HS-27A (cell line): ENCODE results near the gene B3GALT6.

Source experiments
- DNase-seq: peaks from one replicate; pipeline ENCODE4 v3.0.0-alpha.2; 2012; ENCODE audit warnings: low read depth, missing footprints

The B3GALT6 gene

DNA sequence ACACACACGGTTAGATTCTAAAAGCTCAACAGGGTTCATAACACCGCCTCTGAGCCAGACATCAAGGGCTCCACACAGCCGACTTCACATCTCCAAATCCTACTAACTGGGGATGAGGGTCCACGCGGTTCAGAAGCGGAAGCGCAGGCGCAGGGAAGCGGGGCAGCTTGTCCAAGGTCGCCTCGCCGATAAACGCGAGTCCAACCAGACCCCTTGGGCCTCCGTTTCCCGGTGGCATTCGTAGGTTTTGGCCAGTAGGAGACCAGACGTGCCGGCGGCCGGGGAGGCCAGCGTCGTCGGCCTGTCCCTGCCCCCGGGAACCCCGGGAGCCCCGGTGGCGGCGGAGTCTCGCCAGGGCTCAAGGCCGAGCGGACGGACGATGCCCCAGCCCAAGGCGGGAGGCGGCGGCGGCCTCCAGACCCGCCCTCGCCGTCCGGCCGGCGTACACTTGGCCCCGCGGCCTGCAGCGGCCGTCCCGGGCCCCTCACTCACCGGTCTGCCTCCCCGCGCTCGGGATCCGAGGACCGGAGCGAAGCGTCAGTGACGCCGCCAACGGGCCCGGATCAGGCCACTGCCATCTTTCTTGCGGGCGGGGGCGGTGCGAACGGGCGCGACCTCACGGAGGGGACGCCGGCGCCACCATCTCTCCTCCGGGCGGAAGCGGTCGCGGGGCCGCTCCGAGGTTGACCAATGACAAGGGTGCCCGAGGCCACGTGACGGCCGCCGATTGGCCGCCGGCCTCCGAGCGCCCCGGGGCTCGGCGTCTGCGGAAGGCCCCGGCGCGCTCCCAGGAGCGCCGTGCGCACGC is 433 bp upstream of the B3GALT6 start, which contains the start of gene SDF4:
Gene SDF4 (minus strand): TSS at position 602 of the 808 bp plus-strand sequence. CDS start 3,229 bp downstream, outside the sequence.
- peak; percentile 77 for DNase-seq

DNA sequence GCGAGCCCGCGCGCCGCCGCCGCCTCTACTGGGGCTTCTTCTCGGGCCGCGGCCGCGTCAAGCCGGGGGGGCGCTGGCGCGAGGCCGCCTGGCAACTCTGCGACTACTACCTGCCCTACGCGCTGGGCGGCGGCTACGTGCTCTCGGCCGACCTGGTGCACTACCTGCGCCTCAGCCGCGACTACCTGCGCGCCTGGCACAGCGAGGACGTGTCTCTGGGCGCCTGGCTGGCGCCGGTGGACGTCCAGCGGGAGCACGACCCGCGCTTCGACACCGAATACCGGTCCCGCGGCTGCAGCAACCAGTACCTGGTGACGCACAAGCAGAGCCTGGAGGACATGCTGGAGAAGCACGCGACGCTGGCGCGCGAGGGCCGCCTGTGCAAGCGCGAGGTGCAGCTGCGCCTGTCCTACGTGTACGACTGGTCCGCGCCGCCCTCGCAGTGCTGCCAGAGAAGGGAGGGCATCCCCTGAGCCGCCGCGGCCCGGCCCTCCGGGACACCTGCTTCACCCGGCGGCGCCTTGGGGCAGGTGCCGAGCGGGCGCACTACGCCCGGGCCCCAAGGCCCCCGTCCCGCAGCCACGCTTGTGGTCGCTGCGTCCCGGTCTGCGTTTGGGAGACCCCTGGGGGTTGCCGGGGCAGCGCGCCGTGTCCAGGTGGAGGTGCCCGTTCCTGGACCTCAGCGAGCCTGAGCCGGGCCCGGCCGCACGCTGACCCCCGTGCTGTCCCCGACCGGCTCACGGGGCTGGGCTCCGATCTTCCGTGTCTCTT is 944 bp downstream of the B3GALT6 start:
- DNase-seq = no peak

DNA sequence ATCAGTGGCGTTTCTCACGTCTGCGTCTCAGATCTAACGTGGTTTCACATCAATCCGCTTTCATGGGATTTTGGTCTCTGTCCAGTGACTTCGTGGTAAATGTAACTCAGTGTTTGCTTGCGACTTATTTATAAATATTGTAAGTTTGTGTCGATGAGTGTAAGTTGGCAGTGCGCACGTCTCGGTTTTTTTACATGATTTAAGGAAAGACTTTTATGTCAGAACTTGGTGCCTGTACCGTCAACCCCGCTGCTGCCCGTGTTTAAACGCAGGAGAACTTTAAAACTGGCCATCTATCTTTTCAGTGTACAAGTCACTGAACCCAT is 1.5 kb downstream of the B3GALT6 start:
- DNase-seq = no peak

DNA sequence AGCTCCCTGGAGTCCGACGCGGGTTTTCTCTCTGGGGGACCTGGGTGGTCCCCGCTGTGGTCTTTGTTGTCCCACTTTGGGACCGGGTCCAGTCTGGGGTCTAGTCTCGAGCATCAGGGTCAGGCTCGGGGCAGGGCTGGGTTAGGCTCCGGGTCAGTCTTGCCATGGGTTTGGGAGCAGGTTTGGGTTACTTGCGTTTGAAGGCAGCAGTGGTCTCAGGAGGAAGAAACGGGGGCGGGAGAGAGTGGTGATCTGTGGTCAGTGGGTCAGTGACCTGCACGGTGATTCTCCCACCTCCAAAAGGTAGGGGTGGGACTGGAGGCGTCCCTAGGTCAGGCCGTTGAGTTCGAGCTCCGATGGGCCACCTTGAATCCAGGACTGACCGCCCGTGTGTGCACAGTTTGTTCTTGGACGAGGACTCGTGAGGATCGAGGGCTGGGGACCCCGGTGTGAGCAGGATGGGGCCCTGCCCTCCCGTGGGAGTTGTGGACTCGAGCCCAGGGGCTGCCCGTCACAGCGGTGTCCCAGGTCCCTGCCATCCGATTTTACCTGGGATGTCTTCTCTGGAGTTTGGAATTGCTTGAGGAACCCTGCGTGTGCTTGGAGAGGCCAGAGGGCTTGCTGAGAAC is 2.3 kb downstream of the B3GALT6 start:
- no peak for DNase-seq

DNA sequence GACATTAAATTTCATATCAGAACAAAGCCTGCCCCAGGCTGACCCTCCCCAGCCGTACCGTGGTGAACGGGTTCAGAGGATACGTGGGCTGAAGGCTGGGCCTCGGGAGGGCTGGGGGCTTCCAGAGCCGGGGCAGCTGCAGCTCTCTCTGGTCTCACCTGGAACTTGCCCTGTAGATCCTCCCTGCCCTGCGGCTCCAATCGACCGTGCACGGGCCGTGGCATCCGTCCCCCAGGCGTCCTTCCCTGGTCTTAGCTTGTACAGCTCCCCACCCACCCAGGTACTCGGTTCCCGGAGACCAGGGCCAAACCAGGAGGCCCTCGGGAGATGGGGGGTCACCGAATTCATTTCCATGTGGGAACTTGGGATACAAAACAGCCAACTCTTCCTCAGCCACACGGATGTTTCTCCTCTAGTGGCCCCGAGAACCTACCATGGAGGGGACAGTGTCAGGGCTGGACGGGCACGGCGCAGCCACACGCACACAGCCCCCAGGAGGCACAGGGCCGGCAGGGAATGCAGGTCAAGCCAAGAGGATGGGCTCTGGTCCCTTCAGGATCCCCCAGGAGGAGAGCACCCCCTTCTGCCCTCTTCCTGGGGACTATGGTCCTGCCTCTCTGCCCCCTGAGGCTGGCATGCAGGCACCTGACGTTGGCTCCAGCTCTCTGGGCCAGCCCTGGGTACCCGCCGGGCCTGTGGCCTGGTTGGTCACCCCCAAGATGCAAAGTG is 3.1 kb downstream of the B3GALT6 start:
- no peak for DNase-seq

DNA sequence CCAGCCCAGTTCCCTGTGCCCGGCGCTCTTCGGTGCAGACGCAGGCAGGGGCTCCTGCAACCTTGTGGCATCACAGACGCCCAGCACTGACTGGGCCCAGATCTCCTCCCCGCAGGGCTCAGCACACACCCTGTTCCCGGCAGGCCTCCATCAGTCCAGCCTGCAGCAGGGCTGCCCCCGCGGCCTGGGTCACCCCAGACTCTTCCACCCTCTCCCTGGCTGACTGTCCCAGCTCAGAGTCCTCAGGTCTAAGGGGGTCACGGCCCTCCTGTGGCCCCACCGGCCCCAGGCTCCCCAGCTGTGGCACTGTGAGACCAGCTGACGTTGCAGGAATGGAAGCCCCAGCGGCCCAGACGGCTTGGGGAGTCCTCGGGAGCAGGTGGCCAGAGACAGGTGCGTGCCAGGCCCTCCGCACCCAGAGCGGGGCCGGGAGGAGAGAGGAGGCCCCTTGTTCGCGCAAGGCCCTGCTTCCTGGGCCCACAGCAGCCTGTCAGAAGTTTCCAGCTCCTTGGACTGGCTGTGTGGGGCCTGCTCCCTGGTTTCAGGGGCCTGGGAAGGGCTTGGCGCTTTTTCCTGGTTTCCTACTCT is 4.2 kb downstream of the B3GALT6 start:
- DNase-seq = no peak

DNA sequence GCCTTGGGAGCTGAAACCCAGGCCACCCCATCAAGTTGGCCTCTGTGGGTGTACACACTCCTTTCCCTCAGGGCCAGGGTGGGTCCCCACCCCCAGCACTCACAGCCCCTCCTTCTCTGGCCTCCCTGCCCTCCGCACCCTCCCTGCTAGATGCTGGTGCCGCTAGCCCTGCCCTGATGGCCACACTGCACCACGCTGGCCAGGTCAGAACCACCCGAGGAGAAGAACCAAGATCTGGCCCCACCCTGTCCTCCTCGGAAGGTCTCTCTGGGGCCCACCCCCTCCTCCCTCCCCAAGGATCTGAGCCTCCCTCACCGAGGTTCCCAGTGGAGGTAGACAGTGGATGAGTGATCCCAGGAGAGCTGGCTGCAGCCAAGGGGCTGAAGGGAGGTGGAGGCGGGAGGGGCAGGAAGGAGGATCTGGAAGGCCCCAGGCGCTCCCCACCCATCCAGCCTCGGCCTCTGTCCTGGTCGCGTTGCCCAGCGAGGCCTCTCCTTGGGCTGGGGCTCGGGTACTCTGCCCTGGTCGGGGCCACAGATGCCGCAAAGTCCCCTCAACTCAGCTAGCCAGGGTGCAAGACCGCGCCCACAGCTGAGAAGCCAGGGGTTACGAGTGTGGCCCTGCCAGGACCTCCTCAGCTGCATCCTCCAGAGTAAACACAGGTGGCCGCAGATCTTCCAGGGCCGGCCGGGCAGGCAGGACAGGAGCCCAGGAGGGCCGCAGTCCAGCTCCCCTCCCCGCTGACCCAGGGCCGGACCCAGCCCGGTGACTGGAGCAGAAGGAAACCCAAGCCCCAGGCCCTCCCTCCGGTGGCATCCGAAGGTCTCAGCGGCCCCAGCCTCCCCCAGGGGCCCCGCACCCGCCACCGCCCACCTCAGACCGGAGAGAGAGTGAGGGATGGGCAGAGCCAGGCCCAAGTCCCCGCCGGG is 5.2 kb downstream of the B3GALT6 start:
- DNase-seq = no peak

DNA sequence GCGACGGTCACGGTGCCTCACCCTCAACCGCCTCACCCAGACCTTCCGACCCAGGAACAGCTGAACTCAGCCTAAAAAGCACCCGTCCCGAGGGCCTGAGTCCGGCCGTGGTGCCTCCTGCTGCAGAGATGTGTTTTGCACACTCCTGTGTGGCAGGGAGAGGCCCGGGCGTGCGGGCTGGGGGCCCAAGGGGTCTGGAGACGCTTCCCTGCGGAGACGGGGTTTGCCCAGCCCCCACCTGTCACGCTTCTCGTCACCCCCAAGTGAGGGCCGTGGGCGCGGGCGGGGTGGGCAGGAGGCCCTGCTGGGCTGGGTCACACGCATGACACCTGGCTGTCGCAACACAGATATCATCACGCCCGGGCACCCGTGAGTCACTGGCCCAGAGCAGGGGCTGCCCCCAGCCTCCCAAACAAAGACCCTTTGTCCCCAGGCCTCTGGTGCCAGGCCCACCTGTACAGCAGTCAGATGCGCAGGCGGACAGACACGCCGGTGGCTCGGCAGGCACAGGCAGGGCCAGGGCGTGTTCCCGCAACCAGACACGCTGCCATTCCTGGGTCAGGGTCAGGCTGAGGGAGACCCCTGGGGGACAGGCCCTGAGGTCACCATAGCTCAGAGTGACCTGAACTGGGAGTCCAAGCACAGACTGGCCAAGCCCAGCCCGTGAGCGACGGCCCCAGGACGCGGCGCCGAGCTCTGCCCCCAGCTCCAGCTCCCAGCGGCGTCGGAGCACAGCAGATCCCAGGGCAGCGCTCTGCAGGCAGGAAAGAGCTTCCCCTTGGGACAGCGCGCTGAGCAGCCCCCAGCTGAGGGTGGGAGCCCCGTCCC is 6.1 kb downstream of the B3GALT6 start:
- no peak for DNase-seq

DNA sequence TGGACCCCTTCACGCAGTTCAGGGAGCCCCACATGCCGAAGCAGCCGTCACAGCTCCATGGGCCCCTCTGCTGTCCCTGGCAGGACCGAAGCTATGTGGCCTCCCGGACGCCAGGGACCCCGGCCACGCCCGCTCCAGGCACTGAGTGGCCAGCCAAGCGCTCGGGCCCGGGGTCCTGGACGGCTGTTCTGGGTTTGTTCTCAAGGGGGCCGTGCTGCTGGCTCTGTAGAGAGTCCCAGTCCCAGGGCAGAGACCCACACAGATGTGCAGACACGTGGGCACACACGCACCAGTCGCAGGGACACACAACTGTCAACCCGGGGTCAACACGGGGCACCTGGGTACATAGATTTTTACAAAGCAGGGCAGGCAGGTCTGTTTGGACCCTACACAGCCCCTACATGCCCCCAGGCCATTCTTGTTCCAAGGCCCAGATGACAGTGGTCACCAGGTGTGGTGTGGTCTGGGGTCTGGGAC is 6.7 kb downstream of the B3GALT6 start:
- no peak for DNase-seq

DNA sequence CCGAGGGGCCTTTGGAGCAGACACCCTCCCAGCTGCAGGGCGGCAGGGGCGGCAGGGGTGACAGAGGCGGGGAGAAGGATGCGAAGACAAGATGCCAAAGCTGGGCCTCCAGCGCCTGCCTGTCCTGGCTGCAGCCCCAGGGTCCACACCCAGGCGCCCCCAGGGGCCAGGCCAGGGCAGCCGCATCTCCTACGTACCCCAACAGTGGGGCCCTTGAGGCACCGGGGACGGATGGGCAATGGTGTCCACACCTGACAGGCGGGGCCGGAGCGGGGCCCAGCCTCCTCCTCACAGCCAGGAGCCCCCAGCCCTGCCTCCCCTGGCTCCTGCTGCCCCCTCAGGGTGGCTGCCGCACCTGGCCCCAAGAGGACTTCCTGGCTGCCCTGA is 7.2 kb downstream of the B3GALT6 start:
- no peak for DNase-seq

DNA sequence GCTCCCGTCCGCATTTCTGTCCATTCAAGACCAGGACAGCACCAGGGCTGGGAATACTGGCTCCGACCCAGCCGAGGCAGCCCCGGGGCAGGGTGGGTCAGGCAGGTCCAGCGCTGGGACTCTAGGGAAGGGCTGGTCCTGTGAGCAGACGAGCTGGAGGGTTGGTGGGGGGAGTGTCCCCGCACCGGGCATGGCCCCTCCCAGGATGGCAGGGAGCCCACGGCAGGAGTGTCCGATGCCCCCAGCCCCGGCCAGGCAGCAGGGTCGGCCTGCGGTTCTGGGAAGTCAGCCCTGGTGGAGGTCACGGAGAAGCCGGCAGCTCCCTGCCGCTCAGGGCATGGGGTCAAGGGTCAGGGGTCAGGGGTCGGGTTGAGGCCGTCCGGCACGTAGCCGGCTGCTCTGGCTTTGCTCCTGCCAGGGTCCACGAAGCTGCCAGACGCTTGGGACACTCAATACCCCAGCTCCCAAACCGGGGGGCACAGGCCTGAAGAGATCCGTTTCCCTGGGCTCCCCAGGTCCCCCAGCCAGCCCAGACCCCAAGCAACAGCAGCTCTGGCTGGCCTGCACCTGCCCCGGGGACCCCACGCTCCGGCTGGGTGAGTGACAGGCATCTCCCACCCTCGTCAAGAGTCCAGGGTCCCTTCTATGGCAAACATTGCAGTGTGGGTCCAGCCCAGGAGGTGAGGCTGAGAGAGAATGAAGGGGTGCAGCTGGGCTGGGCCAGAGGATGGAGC is 7.7 kb downstream of the B3GALT6 start:
- no peak for DNase-seq

DNA sequence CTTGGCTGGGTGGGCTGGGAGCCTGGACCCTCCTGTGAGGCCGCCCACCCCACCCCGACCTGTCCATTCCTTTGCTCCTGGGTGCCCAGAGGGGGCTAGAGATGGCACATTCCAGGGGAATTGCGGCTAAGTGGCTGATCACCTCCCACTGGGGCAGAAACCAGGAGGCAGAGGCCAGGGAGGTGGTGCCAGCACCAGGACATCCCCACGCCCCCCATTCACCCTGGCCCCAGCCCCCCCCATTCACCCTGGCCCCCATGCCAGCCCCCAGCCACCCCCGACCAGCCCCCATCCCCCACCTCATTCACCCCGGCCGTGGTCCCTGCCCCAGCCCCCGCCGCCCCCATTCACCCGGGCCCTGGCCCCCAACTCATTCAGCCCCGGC is 8.3 kb downstream of the B3GALT6 start:
- no peak for DNase-seq

DNA sequence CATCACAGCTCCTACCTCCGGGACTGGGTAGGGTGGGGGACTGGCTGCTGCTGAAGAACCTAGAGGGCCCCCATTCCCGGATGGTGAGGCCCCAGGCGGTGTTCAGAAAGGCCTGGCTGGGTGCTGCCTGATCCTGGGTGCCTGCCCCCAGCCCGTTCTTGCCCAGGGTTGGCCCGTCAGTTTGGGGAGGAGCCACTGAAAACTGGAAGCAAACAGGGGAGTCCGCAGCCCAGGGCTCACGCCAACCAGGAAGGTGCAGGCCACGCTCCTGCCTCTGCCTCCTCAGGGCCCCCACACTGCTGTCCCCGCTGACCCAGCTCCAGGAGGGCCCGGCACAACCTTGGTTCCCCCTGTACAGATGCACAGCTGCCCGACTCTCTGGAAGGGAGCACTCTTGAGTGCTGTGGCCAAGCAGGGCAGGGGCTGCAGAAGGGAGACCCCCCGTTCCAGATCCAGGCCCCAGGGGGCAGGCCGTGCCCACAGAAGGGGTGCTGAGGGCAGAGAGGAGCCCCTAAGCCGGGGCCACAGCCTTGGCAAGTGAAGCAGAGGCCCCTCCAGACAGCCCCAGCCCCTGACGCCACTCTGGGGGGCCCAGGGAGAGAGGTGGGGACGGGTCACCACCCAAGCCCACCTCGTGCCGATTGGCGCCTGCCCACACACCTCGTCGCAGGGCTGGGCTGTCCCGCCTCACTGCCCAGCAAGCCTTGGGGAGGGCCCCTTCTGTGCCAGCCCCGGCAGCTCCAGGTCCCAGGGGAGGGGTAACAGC is 9.0 kb downstream of the B3GALT6 start:
- DNase-seq = no peak

DNA sequence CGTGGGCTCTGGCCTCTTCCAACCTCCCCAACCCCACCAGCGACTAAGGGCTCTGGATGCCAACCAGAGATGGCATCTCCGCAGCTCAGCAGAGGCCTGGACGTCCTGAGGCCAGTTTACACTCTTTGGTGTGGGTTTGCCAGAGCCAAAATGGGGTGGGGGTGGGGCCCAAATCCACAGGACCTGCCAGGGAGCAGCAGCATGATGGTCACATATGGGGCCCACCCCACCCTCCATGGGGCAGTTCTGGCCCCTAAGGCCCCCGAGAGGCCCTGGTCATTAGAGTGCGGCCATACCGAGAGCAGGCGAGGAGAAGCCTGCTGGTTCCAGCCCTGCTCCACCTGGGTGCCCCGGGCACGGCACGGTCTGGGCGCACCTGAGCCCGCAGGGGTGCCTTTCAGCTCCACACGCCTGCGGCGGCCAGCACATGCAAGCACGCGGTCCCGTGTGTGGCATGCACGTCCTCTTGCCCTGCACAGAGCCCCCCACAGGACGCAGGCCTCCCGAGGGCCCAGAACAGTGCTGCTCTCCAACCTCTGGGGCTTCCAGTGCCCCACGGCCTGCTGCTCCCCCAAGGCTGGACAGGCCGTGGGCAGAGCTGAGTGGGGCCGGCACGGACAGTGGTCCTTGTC is 9.7 kb downstream of the B3GALT6 start:
- no peak for DNase-seq

DNA sequence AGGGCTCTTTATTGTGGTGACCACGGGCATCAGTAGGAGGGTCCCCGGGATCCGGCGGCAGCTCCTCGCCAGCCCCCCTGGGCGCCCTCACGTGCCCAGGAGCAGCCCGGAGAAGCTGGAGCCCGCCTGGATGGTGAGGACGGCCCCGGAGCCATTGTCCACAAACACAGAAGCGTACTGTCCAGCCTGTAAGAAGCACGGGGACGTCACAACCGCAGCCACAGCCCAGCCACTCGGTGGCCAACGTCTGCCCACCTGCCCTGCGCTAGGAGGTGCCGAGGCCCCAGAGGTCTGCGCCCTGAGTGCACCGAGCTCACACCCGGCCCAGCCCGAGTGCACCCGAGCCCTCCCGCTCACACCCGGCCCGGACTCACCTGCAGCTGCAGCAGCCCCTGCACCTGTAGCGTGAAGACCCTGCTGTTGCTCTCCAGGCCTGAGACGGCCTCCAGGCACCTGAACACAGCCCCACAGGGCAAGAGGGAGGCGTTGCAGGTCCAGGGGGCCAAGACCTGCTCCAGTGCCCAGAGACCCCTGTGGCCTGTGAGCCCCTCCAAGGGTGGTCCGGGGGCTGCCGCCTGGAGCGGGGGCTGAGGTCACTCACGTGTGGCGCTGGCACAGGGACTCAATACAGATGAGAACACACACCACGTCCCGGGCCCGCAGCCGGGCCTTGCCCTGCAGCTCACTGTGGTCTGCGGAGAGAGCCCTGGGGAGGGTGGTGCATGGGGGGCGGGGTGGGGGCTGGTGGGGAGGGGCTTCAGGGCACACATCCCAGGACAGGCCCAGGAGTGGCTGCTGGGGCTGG is 10.6 kb downstream of the B3GALT6 start:
- no peak for DNase-seq

DNA sequence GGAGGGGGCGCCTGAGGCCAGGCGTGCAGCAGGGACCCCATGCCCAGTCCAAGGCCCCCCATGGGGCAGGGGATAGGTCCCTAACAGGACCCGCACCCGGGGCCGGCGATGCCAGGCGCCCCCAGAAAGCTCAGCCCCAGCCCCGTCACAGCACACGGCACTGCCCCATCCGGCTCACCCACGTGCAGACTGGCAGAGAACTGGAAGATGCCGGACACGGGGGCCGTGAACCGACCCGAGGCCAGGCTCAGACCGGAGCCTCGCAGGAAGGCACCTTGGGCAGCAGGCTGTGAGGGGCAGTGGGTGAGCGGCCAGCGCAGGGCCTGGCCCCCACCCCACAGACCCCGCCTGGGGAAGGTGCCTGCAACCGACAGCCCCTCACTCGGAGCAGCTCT is 11.2 kb downstream of the B3GALT6 start:
- no peak for DNase-seq

DNA sequence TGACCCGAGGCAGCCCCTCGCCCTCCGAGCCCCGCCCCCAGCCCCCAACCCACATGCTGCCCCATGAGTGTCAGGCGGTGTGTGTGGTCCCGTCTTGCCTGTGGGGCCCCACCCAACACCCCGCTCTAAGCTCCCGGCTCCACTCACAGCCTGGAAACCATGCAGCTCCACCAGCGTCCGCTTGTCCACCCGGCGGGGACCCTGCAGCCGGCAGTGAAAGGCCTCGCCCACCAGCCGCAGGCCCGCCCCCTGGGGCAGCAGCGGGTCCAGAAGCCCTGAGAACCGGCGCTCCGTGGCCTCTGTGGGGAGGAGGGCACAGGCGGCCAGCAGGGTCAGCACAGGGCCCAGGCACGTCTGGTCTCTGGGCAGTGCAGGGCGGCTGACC is 11.8 kb downstream of the B3GALT6 start:
- DNase-seq = no peak
